Gastroesophageal sphincter (tissue), 4 donors: ENCODE data around the gene CDC42BPA. TPM values are rescaled to one million over a fixed set of nuclear protein-coding genes. Genes with fewer than 3 reads are reported as not detected.
"Not testable (repeated sequence)": the region's sequence is repeated elsewhere in the genome, so short reads cannot be mapped to it uniquely, and the experiment has no call there.

Source experiments
- ATAC-seq: fragments of 150-250 bp; one replicate; pipeline ENCODE4 v1.9.1; 2016; ENCODE audit warnings: mild to moderate bottlenecking, moderate library complexity
- H3K27ac ChIP-seq, 4 donors: fragments of 200-600 bp; sonication (generic) in 3 of 4; 1 replicate in 3 of 4; 2 replicates in 1 of 4; pipeline ENCODE4 v1.5.1; 2016 to 2019
- H3K27me3 ChIP-seq: fragments of 200-600 bp; sonication (generic); one replicate; pipeline ENCODE4 v1.5.1; 2019
- H3K36me3 ChIP-seq, 2 donors: fragments of 200-600 bp; sonication (generic); one replicate each; pipeline ENCODE4 v1.5.1; 2019; ENCODE audit warnings: control low read depth in 1 of 2
- H3K4me1 ChIP-seq, 3 donors: fragments of 200-600 bp; sonication (generic); 1 replicate in 2 of 3; 2 replicates in 1 of 3; pipeline ENCODE4 v1.5.1; 2016 to 2019; ENCODE audit warnings: control low read depth in 2 of 3
- H3K4me3 ChIP-seq, 2 donors: fragments of 200-600 bp; sonication (generic); one replicate each; pipeline ENCODE4 v1.5.1; 2019; ENCODE audit warnings: mild to moderate bottlenecking in 1 of 2, moderate library complexity in 1 of 2
- H3K9me3 ChIP-seq, 3 donors: fragments of 200-600 bp; sonication (generic); one replicate each; pipeline ENCODE4 v1.5.1; 2017 to 2019; ENCODE audit warnings: control low read depth in 2 of 3
- CTCF ChIP-seq, 4 experiments: fragments of 200-600 bp in 2 of 4; fragments of 450-650 bp in 2 of 4; sonication (generic) in 1 of 4; IDR thresholded peaks; one replicate each; pipeline ENCODE4 v1.5.1; 2017 to 2019; ENCODE audit warnings: antibody characterized with exemption in 4 of 4, mild to moderate bottlenecking in 2 of 4, moderate library complexity in 2 of 4
- EP300 ChIP-seq: sonication (generic); formaldehyde crosslinking; IDR thresholded peaks from one replicate; pipeline ENCODE4 v1.6.1; 2017; ENCODE audit warnings: antibody characterized with exemption, mild to moderate bottlenecking
- POLR2A ChIP-seq, 2 donors: fragments of 450-650 bp; IDR thresholded peaks; one replicate each; pipeline ENCODE4 v1.6.1; 2017; ENCODE audit warnings: antibody characterized with exemption in 2 of 2, mild to moderate bottlenecking in 2 of 2, moderate library complexity in 1 of 2
- POLR2AphosphoS5 ChIP-seq: sonication (generic); formaldehyde crosslinking; IDR thresholded peaks from one replicate; pipeline ENCODE4 v1.6.1; 2017; ENCODE audit warnings: antibody characterized with exemption
- WGBS, 2 donors: methylation state at CpG; one replicate each; pipeline ENCODE4 v1.1.5; 2018; ENCODE audit warnings: low coverage in 1 of 2; 5-methylcytosine and 5-hydroxymethylcytosine counted together
- total RNA-seq, 4 donors: library from RNA; depleted of rRNA; stranded (reverse); fragments of >200 nt; gene quantifications; one replicate each; pipeline ENCODE4 v1.1.0, GENCODE V29; 2016

Gene CDC42BPA
- total RNA-seq, 4 donors from 2014 or later, result 60.7 to 92.1 (median 74.1) TPM

- Histone ChIP-seq H3K4me1 (no peaks in the 10 kb centered on the region), H3K27ac (no peak overlapping the region), H3K36me3 (peaks cover 0 to 23% of the 10 kb centered on the region in 2 donors), H3K27me3 (no peaks in the 10 kb centered on the region), H3K4me3 (no peak overlapping the region), H3K9me3 (no peaks in the 10 kb centered on the region)
- no peak for TF ChIP-seq POLR2A (IDR thresholded peaks at IDR 0.05)
- TF ChIP-seq CTCF (IDR thresholded peaks at IDR 0.05), result no peak
- no peak for TF ChIP-seq POLR2AphosphoS5
- no peak for TF ChIP-seq EP300
- WGBS, 2 donors, result 48 to 57% methylated on average over 2 of the region's 2 CpGs
- ATAC-seq, result no peak
Measured at GRCh38 chr1:227155004-227155403, 163.3 kb downstream of the CDC42BPA start.

GRCh38 chr1:227152525-227152924 is 165.8 kb downstream of the CDC42BPA start:
- TF ChIP-seq POLR2AphosphoS5, result no peak
- no peak for TF ChIP-seq CTCF (IDR thresholded peaks at IDR 0.05)
- no peak for TF ChIP-seq POLR2A (IDR thresholded peaks at IDR 0.05)
- TF ChIP-seq EP300, result no peak
- H3K4me1 ChIP-seq, result no peaks in the 10 kb centered on the region
- H3K27ac ChIP-seq, result no peak overlapping the region
- H3K36me3 ChIP-seq, result no peaks in the 10 kb centered on the region
- H3K9me3 ChIP-seq, result no peaks in the 10 kb centered on the region
- ATAC-seq, result no peak
- 93 to 96% methylated on average over 2 of the region's 2 CpGs for WGBS, 2 donors
- H3K4me3 ChIP-seq, result no peak overlapping the region
- no peaks in the 10 kb centered on the region for H3K27me3 ChIP-seq

- Histone ChIP-seq H3K36me3 (peaks cover 0 to 66% of the 10 kb centered on the region in 2 donors), H3K9me3 (no peaks in the 10 kb centered on the region), H3K27ac (no peak overlapping the region), H3K4me3 (no peak overlapping the region), H3K27me3 (no peaks in the 10 kb centered on the region), H3K4me1 (peaks cover 0 to under 1% (median 0%) of the 10 kb centered on the region in 3 donors)
- WGBS, 2 donors, result 42 to 50% methylated on average over 1 of the region's 1 CpG
- no peak for ATAC-seq
- TF ChIP-seq EP300 (no peak), CTCF (IDR thresholded peaks at IDR 0.05) (no peak), POLR2AphosphoS5 (no peak), POLR2A (IDR thresholded peaks at IDR 0.05) (no peak)
Measured at GRCh38 chr1:227140376-227140775, 177.9 kb downstream of the CDC42BPA start.

GRCh38 chr1:227136210-227136820 is 182.0 kb downstream of the CDC42BPA start:
- Histone ChIP-seq H3K27ac (no peak overlapping the region), H3K27me3 (no peaks in the 10 kb centered on the region), H3K36me3 (peaks cover 0 to 39% of the 10 kb centered on the region in 2 donors), H3K4me1 (peaks cover 0 to 6% (median 0%) of the 10 kb centered on the region in 3 donors), H3K4me3 (no peak overlapping the region), H3K9me3 (no peaks in the 10 kb centered on the region)
- TF ChIP-seq POLR2AphosphoS5 (no peak), POLR2A (IDR thresholded peaks at IDR 0.05) (no peak), EP300 (no peak), CTCF (IDR thresholded peaks at IDR 0.05) (no peak)
- 89 to 98% methylated on average over 4 of the region's 4 CpGs for WGBS, 2 donors
- no peak for ATAC-seq

- no peaks in the 10 kb centered on the region for H3K9me3 ChIP-seq
- no peaks in the 10 kb centered on the region for H3K27me3 ChIP-seq
- no peak overlapping the region for H3K4me3 ChIP-seq
- H3K4me1 ChIP-seq, result peaks cover 0 to 6% (median 0%) of the 10 kb centered on the region in 3 donors
- 78 to 83% methylated on average over 2 of the region's 2 CpGs for WGBS, 2 donors
- no peak for TF ChIP-seq POLR2A (IDR thresholded peaks at IDR 0.05)
- TF ChIP-seq CTCF (IDR thresholded peaks at IDR 0.05), result no peak
- TF ChIP-seq POLR2AphosphoS5, result no peak
- no peak for TF ChIP-seq EP300
- H3K36me3 ChIP-seq, result peaks cover 0 to 27% of the 10 kb centered on the region in 2 donors
- ATAC-seq, result no peak
- H3K27ac ChIP-seq, result no peak overlapping the region
Measured at GRCh38 chr1:227134686-227135314, 183.5 kb downstream of the CDC42BPA start.

- H3K9me3 ChIP-seq, H3K27ac ChIP-seq, H3K4me1 ChIP-seq, H3K27me3 ChIP-seq, H3K4me3 ChIP-seq, ATAC-seq: not testable (repeated sequence)
- H3K36me3 ChIP-seq, result peaks cover 0 to 17% of the 10 kb centered on the region in 2 donors
- WGBS, 2 donors, result no CpG with 5 or more reads among the region's 32 CpGs
Measured at GRCh38 chr1:227132695-227133094, 185.6 kb downstream of the CDC42BPA start.
